GM19043 (cell line): ENCODE data around the gene WDR83.
"Not testable (repeated sequence)": the region's sequence is repeated elsewhere in the genome, so short reads cannot be mapped to it uniquely, and the experiment has no call there.

Experiments used
- ATAC-seq: cut with Tn5 transposase; IDR thresholded peaks from one replicate; pipeline ENCODE4 v1.9.1; 2021; ENCODE audit warnings: low read depth; ENCODE audit not compliant: unreplicated experiment

WDR83 gene

GRCh38 chr19:12666265-12667048 lies at the start of gene WDR83, which contains the start of gene MAN2B1:
TSS of gene WDR83 (plus strand) at chr19:12666807. CDS start at chr19:12669791, 2,984 bp downstream.
TSS of gene MAN2B1 (minus strand) at chr19:12666742. CDS start at chr19:12666701, 41 bp downstream.
- ATAC-seq, result no peak

GRCh38 chr19:12617646-12618045 lies 49.0 kb upstream of the WDR83 start:
- ATAC-seq, result no peak

- not testable (repeated sequence) for ATAC-seq
These were observed 45.2 kb upstream of the WDR83 start for GRCh38 chr19:12621253-12622024.

- ATAC-seq, result no peak
These were observed 43.1 kb upstream of the WDR83 start for GRCh38 chr19:12623361-12624031.

GRCh38 chr19:12626958-12627357 lies 39.6 kb upstream of the WDR83 start:
- ATAC-seq, result no peak

GRCh38 chr19:12628040-12629022 lies 38.3 kb upstream of the WDR83 start:
- ATAC-seq, result no peak

- no peak for ATAC-seq
These were observed 37.4 kb upstream of the WDR83 start for GRCh38 chr19:12629215-12629614.

- no peak for ATAC-seq
These were observed 30.0 kb upstream of the WDR83 start for GRCh38 chr19:12636631-12637030.

- no peak for ATAC-seq
These were observed 27.9 kb upstream of the WDR83 start for GRCh38 chr19:12638611-12639182.

GRCh38 chr19:12639901-12640613 lies 26.6 kb upstream of the WDR83 start:
- ATAC-seq, result no peak

- ATAC-seq, result no peak
These were observed 25.2 kb upstream of the WDR83 start for GRCh38 chr19:12641456-12641855.

- ATAC-seq, result no peak
These were observed 24.1 kb upstream of the WDR83 start for GRCh38 chr19:12642506-12642905.

- ATAC-seq, result not testable (repeated sequence)
These were observed 22.9 kb upstream of the WDR83 start for GRCh38 chr19:12643716-12644115.

- no peak for ATAC-seq
These were observed 20.1 kb upstream of the WDR83 start for GRCh38 chr19:12646551-12646950.

GRCh38 chr19:12647047-12647446 lies 19.6 kb upstream of the WDR83 start:
- ATAC-seq, result no peak

GRCh38 chr19:12647490-12648071 lies 19.0 kb upstream of the WDR83 start:
- no peak for ATAC-seq

- no peak for ATAC-seq
These were observed 18.5 kb upstream of the WDR83 start for GRCh38 chr19:12648088-12648487.

- no peak for ATAC-seq
These were observed 16.7 kb upstream of the WDR83 start for GRCh38 chr19:12649941-12650340.

GRCh38 chr19:12652219-12652618 lies 14.4 kb upstream of the WDR83 start:
- ATAC-seq, result no peak
